ENCODE results near the gene UNC50.

The UNC50 gene, protein sequence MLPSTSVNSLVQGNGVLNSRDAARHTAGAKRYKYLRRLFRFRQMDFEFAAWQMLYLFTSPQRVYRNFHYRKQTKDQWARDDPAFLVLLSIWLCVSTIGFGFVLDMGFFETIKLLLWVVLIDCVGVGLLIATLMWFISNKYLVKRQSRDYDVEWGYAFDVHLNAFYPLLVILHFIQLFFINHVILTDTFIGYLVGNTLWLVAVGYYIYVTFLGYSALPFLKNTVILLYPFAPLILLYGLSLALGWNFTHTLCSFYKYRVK

DNA sequence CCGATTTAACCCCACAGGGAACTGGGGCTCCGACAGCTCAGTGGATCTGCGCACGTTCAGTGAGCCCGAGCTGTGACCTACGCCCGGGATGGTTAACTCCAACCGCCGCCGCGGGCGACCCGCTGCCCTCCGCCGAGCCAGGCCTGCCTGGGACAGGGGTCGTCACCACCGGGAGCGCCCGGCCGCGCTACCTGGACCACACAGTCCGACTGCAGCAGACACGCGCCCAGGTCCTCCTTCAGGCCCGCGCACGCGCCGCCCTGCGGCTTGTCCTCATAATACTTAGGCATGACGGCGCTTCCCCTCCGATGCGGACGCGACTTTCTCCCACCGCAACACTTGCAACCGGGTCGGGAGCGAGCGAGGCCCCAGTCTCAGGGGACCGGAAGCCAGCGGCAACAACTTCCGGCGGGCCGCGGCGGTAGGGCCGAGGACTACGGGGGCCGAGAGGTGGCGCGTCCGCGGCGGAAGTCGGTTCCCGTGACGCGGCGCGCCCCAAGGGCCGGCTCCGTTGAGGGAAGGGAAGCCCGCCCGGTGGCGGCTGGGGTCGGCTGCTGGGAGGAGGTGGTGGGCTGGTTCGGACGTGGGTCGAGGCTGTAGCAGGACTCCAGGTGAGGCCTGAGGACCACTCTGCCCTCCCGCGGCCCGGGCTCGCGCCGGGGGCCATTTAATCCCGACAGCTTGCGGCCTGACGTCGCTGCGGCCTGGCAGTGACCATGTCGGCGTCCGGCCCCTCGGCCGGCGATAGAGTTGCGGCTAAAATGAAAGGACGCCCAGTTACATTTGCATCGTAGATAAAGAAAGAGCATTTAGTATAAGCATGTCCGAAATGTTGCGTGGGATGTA lies at the start of gene UNC50, which contains the start of gene COA5:
TSS of gene UNC50 (plus strand) at position 474 of the 846 bp plus-strand sequence. CDS start 1,171 bp downstream, outside the sequence.
TSS of gene COA5 (minus strand) at position 397 of the 846 bp plus-strand sequence. CDS start at position 290, 107 bp downstream.
- DNase-seq (ENCODE audit: low read depth), result peak; percentile 92

DNA sequence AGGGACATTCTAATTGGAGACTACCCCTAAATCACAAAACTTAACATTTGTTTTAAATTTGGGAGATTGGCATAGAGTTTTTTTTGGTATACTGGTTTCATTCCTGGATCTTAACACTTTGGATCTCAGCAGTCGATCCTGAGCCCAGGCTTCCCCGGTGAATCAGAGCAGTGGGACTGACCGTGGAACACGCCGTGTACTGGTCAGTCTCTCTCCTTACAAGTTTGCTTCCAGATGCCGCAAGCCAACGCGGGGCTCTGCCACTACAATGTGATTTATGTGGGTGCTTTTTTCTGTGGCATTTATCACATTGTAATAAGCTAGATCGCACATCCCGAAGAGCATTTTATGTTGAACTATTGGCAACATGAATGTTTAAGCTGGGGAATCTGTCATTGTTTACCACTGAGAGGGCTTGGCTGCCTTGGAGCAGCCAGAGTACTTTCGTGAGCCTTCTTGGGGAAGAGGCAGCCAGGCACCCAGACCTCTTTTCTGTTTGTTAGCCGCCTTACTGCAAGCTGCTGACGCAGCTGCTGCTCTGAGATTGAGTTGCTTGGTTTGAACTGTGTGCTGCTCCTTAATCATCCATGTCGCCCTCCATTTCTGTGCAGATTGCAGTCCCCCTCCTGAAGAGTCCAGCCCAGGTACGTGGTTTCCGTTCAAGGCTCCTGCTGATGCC lies 49.4 kb upstream of the UNC50 start:
- no peak for DNase-seq (ENCODE audit: low read depth)

DNA sequence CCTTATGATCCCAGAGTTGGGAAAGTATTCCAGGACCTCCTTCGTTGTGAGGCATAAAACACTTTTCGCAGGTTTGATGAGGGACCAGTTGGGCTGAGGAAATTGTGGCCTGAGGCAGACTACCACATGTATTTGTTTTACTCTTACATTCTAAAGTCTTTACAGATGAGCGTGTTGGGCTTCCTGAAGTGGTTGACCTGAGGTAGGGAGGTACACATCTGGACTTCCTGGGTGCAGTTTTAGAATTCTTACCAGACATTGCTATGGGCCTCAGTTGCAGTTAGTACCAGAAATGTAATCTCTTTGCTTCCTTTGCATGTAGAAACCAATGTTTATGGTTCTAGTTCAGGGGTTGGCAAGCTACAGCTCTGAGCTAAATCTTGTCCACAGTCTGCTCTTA lies 48.8 kb upstream of the UNC50 start:
- DNase-seq (ENCODE audit: low read depth), result no peak

DNA sequence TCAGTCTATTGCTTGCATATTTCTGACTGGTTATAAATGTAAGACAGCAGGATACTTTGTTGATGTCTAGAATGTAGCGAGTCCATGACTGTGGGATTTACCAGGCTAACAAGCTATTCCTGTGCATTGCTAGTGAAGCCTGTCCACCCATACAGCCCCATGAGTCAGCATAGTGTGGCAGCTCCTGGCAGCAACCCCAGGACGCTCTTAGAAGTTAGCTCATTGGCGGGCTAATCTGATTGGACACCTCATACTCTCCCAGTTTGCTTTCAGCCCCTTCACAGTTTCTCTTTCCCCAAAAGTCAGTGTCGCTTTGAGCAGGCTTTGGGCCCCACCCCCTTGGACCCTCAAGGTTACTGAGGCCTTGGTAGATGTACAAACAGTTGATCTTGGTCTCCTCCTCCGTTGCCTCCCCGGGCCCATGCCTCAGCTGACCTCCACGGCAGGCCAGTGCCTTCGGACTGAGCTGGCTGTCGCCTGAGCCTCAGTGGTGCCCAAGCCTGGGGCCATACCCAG lies 48.1 kb upstream of the UNC50 start:
- peak; percentile 92 for DNase-seq (ENCODE audit: low read depth)

DNA sequence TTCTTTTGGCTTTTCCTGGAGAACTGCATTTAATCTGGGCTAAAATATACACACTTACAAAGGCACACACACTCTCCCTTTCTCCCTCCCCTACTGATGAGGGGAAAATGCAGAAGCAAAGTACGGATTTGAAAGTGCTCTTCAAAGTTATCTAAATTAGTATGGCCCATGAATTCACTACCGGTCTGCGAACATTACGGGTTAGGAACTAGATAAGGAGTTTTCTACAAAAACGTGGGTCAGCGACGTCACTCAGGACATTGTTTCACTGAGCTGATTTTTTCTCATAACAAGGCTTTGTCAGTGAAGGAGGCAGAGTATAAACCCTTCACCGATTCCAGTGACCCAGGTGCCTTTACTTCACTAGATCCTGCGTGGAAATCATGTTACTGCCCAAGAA lies 47.4 kb upstream of the UNC50 start:
- no peak for DNase-seq (ENCODE audit: low read depth)

DNA sequence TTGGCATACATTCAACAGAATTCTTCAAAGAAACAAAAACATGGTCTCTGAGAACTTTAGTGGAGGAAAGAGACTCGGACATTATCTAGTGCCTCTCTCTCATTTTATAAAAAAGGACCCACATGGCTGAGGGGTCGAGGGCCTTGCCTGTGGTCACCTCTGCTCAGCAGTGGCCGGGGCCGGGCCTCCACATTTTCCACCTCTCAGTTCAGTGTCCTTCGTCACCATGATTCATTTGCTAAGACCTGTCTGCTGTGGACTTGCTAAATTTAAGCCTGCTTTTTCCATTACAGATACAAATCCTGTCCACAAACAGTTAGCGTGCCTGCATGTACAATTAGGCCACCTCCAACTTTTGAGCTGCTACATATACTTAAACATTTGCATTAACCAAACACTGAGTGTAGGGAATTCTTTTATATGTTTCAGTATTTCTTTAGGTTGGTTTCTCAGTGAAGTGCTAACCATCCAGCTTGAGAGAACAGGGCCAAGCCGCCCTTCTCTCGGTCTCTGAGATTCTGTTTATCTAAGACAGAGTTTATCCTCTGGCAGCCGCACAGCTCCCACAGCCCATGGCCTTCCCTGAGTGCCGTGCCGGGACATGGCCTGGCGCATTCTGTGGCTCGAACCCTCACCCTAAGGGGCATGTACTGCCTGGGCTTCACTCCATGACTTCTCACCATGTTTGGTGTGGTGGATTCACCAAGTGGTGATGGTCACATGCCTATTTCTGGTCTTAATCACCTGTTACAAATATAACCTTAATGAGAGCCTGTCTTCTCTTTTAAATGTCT lies 46.3 kb upstream of the UNC50 start:
- no peak for DNase-seq (ENCODE audit: low read depth)

DNA sequence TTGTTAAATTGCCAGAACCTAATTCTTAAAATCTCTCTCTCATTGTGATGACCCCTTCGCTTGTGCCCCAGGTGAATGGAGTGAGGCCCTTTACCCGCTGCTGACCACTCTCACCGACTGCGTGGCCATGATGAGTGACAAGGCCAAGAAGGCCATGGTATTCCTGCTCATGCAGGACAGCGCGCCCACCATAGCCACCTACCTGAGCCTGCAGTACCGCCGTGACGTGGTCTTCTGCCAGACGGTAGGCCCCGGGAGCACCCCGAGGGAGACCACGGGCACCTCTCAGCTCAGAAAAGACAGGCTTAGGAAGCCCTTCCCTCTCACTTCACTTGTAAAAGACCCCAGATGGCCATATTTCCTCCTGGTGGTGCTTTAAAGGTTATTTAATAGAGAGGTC lies 45.0 kb upstream of the UNC50 start:
- no peak for DNase-seq (ENCODE audit: low read depth)

DNA sequence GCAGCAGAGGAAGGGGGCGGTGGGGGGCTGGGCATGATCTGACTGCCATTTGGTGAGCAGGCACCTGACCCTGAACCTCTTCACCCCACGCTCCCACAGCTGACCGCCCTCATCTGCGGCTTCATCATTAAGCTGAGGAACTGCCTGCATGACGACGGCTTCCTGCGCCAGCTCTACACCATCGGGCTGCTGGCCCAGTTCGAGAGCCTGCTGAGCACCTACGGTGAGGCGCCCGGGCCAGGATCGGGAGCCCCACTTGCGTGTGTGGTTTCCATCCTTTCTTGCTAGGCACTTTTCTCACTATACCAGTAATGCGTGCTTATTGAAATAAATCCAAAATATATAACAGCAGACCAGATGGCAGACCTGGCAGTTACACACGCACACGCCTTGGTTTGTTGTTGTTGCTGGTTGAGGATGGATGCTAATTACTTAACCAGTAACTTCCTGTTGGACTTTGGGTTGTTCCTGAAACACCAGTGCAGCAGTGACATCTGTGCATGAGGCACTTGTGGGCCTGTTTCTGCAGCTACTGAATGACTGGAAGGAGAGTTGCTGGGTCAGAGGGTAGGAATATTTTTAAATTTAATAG lies 43.8 kb upstream of the UNC50 start:
- DNase-seq (ENCODE audit: low read depth), result no peak

DNA sequence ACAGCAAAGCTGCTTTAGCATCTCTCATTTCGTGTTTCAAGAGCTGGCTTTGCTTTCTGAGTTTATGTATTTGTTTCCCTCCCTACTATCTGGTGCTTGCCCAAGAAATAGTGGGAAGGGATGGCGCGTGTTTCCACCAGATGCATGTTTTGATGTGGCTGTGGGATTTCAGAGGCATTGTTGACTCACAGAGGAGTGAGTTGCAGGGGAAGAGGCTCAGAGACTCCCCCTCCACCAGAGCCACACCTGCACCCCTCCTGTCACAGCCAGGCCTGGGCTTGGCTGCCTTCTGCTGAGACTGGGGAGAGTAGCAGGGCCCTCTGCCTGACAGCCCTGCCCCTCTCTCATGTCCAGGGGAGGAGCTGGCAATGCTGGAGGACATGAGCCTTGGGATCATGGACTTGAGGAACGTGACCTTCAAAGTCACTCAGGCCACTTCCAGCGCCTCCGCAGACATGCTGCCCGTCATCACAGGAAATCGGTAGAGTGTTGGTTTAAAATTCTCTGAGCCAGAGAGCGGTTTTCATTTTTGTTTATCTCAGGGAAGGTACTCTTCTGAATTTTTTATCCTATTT lies 43.0 kb upstream of the UNC50 start:
- no peak for DNase-seq (ENCODE audit: low read depth)

DNA sequence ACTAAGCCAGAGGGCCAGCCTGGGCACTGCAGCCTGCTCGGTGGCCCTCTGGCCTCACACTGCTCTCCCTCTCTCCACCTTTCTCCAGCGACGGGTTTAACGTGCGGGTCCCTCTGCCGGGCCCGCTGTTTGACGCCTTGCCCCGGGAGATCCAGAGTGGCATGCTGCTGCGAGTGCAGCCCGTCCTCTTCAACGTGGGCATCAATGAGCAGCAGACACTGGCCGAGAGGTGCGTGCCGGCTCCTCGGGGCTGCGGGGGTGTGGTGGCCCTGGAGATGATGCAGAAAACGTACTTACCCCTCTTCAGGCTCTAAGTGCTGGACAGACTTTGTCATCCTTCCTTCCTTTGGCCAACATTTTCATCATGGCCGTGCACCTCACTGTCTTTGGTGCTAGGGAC lies 42.4 kb upstream of the UNC50 start:
- no peak for DNase-seq (ENCODE audit: low read depth)

DNA sequence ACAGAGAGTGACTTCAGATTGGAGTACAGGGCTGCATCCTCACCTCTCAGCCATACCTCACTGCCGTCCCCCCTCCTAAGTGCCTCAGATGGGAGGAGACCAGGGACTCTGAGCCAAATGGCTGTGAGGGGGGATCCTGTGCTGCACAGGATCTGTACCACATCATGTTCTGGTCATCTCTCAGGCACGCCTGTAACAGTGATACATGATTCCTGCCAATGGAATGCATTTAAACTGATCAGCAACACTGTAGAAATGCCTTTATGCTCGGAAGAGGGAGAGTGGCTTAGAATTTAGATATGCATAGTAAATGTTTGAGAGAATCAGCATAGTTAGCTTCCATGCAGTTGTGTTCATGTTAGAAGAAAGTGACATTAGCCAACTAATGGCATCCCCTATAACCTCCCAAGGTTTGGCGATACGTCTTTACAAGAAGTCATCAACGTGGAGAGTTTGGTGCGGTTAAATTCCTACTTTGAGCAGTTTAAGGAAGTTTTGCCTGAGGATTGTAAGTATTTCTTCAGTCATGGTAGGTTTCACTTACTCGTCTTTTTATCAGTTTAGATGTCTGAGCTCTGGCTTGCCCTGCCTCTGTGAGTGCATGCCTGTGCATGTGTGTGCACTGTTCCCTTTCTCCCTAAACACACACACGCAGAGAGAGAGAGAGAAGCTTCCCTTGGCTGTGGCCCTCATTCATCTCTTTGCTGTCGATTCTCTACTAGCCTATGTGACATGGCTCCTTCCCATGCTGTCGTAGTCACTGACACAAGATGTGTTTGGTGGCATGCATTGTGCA lies 40.0 kb upstream of the UNC50 start:
- DNase-seq (ENCODE audit: low read depth), result peak; percentile 58

DNA sequence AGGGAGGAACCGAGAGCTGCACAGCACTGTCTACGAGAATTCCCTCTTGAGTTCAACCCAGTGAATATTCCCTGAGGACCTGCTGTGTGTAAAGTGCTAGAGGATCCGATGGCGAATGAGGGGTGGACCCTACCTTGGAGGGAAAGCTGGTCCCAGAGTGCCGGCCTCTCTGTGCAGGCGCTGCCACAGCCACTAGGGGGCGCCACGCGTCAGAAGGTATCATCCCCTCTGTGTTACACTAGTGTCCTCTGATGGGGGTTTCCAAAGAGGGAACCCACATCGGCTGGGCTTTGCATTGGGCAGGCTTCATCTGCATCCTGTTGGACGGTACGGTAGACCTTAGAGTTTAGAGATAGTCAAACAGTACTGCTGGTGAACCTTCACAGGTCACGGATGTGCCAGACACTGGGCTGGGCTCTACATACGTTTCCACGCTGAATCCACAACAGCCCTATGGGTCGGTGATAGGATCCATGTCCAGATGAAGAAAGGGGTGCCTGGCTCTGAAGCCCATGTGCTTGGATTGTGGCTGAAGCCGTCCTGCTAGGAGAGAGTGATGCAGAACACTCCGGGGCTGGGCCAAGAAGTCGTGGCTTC lies 39.1 kb upstream of the UNC50 start:
- no peak for DNase-seq (ENCODE audit: low read depth)

DNA sequence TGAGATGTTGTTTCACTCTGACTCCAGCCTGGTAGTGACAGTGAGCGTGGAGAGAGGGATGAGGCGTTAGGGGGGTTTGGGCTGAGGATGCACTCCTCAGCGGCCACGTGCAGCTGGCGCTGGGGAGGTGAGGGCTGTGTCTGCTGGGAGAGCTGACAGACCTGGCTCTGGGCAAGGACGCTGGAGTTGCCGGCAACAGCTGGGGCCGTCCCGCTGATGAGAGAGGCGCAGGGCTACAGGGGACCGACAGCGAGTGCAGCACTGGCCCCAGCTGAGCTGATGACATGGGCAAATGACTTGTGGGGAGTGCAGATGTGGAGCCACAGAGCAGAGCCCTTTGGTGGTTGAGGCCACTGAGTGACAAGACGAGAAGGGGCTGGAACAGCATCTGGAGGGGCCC lies 38.5 kb upstream of the UNC50 start:
- DNase-seq (ENCODE audit: low read depth), result no peak

DNA sequence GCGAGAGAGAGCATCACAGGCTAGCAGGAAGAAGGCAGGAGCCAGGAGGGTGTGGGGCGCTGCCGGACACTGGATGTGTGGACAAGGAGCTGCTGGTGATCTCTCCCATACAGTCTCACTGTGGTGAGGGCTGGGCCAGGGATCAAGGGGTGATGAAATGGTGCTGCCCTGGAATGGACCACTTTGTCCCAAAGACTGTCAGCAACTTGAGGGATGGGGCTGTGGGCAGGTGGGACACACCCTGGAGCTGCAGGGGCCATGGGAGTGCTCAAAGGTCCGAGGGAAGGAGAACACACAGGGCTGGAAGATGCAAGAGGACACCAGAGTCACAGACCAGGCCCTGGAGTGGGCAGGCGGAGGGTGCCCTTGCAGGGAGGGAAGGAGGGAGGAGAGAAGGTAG lies 38.0 kb upstream of the UNC50 start:
- no peak for DNase-seq (ENCODE audit: low read depth)

DNA sequence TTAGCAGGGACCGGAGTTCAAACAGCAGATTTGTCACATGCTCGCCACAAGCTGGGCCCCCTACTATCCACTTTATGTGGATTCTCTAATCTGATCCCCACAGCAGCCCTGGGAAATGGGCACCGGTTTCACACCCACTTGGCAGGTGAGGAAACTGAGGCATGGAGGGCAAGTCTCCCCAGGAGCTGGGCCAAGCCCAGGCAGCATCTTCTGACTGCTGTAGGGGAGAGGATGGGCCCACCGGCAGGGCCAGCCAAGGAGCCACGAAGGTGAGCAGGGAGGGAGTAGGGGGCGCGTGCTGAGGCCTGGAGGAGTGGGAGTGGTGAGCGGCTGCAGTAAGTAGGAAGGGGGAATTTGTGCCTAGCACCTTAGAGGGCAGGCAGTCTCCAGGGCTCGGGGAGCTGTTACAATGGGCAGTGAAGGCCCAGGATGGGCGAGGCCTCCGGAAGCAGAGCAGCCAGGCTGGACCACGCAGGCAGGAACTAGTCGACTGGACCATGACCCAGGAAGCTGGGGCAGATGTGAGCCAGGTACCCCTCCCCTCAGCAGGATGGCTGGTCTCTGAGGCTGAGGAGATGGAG lies 37.2 kb upstream of the UNC50 start:
- DNase-seq (ENCODE audit: low read depth), result no peak

DNA sequence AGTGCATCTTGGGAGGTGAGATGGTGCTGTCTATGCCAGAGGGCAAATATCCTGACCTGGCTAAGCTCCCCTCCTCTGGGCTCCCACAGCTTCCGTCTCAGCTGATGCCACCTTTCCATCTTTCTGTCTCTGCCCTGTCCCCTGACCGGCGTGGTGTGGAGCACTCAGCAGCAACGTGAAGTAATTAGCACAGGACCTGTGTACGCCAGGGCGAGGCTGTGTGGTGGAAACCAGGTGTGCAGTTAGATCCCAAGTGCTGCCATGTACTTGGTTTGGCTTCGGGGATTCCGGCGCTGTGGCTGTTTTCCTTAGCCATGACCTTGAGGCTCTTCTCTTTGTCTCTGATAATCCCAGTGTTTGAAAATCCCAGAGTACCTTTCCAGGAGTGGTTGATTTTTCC lies 36.6 kb upstream of the UNC50 start:
- DNase-seq (ENCODE audit: low read depth), result no peak

DNA sequence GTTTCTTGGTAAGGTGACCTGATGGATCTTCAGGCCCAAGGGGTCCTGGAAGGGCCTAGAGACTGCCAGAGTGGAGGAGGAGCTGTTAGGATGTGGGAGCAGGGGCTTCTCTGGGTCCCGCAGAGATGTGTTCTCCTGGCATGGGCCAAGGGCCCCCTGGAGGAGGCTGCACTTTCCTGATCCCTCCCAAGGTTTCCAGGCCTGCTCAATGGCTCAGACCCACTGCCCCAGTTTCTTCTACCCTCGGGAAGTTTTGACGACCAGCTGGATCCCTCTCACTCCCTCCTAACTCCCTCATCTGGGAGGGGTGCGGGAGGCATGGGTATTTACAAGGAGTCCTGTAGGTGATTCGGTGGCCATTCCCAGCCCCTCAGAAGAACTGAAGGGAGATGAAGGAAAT lies 36.2 kb upstream of the UNC50 start:
- DNase-seq (ENCODE audit: low read depth), result no peak

DNA sequence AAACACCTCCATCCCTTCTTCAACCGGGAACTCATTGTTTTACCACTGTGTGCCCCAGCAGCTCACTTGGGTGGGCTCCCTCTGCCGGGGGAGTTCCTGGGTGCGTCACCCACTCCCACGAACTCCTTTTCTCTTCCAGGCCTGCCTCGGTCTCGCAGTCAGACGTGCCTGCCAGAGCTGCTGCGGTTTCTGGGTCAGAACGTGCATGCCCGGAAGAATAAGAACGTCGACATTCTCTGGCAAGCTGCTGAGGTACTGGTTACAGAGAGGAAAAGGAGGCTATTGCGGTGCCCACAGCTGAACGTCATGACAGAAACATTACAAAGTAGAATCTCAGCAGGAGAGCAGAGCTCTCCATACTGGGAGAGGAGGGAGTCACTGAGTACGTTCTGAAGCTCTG lies 35.7 kb upstream of the UNC50 start:
- DNase-seq (ENCODE audit: low read depth), result no peak

DNA sequence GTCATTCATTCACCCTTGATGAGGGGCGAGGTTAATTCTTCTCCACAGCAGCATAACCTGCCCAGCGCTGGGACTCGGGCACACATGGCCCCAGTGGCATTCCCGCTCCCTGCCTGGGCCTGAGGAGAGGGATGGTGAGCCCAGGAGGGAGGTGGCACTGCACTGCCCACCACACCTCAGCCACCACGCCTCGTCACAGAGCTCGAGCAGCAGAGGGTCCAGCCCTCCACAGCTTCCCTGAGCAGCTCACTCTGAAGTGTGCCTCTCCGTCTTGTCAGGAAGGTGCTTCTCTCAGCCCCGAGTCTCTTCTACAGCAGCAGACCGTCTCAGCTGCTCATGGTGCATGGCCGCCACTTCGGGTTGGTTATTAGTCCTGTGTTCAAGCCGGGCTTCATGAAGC lies 35.0 kb upstream of the UNC50 start:
- DNase-seq (ENCODE audit: low read depth), result no peak
